Hematopoietic multipotent progenitor cell treated with erythropoietin and hydrocortisone succinate and interleukin-3 and kit ligand, for 6 days (in vitro differentiated cells): ENCODE data around the gene MAGEB6B.
"Not testable (repeated sequence)": the region's sequence is repeated elsewhere in the genome, so short reads cannot be mapped to it uniquely, and the experiment has no call there.

Experiments used
- DNase-seq: peaks from one replicate; pipeline ENCODE4 v3.0.0-alpha.2; 2015

MAGEB6B gene, protein sequence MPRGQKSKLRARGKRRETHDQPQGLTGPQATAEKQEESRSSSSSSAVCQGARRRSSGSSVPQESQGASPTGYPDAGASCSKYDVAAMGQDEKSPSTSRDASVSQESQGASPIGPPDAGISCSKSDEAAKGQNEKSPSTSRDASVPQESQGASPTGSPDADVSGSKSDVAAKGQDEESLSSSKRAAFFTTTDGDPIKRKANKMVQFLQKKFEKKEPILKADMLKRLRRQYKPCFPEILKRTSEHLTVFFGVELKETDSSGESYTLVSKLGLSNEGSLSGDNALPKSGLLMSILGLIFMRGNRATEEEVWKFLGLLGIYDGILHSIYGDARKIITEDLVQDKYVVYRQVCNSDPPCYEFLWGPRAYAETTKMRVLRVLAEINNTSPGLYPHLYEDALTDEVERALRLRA

DNA sequence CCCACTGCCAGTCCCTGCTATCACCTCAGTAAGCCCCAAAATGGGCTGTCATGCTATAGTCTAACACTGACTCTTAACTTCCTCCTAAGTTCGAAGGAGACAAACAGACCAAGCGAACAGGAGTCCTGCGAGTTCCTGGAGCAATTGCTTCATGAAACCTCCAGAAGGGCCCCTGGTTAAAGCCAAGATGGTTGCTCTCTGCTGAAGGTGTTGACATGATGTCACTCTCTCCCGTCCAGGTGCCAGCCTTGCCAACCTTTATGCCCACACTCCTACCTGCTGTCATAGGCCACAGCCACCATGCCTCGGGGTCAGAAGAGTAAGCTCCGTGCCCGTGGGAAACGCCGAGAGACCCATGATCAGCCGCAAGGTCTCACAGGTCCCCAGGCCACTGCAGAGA, at the start of gene MAGEB6B:
TSS of gene MAGEB6B (plus strand) at position 301 of the 400 bp plus-strand sequence. CDS start at position 301, 0 bp downstream.
- no peak for DNase-seq

DNA sequence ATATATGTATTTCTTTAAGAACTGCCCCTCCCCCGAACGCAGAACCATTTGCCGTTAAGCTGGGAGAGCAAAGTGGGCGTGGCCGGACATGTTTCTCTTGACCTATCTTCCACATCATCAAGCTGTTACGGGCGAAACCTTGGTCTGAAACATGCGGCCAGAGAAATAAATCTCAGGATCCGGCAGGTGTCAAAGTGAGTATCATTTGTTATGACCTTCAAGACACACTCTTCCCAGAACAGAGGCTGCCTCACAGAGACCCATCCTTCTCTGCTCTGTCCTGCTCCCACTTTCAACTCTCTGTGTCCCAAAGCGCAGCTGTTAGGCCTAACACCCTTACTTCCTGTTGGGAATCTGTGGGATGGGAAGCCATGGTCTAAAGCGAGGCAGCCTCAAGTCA, 22.1 kb upstream of the MAGEB6B start, which contains the start of gene MAGEB18:
TSS of gene MAGEB18 (plus strand) at position 70 of the 400 bp plus-strand sequence. CDS start 643 bp downstream, outside the sequence.
- DNase-seq, result no peak

DNA sequence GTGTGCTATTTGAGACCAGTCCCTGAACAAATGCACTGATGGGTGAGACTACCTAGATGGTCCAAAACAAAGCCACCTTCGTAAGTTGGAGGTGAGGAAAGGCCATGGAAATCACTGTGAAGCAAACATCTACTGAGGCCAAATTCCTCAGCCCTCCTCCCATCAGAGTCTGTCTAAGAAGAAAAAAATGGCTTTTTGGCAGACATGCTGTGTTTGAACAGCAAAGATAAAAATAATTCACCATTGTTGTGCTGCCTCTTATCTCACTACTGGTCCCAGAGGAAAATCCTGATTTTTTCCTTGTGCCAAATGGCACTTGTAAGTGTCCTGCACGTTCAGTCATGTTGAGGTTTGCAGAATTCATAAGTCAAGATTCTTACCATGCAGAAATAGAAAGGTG, 14.4 kb upstream of the MAGEB6B start:
- no peak for DNase-seq

DNA sequence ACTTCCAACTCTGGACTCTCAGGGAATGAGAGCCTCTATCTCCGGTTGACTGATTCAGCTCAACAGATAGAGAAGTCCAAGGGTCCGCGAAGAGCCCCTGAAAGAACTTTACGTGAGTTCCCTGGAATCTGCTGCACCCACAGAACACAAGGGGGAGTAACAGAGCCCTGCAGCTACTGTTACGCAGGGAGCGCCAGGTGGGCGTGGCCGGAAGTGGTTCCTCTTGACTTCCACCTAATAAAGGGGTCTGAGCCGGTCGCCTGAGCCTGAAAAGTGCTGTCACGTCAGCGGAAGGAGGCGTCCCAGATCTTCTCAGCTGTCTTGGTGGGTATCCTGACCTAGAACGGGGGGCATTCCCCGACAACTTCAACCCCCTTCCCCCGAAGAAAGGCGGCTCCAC, 31.8 kb downstream of the MAGEB6B start, which contains the start of gene MAGEB6:
TSS of gene MAGEB6 (plus strand) at position 237 of the 400 bp plus-strand sequence. CDS start 1,407 bp downstream, outside the sequence.
- DNase-seq, result no peak

DNA sequence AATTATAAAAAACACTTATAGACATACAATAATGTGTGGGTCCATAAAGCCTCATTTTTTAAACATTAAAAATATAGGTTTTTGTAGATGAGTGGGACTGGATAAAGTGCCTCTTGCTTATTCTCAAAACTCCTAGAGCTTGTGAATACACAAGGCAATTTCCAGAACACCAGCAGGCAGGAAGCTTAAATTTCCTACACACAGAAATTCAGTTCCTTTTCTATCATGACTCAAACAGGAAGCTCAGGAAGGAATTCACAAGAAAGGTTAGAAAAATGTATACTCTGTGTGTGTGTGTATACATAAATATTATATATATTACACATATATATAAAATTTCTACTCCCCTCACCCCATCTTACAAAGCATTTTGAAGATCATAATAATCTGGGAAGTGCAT, 43.2 kb downstream of the MAGEB6B start:
- no peak for DNase-seq

DNA sequence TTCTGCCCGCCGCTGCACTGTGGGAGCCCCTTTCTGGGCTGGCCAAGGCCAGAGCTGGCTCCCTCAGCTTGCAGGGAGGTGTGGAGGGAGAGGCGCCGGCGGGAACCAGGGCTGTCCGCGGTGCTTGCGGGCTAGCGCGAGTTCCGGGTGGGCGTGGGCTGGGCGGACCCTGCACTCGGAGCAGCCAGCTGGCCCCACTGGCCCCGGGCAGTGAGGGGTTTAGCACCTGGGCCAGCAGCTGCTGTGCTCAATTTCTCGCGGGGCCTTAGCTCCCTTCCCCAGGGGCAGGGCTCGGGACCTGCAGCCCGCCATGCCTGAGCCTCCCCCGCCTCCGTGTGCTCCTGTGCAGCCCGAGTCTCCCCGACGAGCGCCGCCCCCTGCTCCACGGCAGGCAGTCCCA, 44.3 kb downstream of the MAGEB6B start:
- not testable (repeated sequence) for DNase-seq

DNA sequence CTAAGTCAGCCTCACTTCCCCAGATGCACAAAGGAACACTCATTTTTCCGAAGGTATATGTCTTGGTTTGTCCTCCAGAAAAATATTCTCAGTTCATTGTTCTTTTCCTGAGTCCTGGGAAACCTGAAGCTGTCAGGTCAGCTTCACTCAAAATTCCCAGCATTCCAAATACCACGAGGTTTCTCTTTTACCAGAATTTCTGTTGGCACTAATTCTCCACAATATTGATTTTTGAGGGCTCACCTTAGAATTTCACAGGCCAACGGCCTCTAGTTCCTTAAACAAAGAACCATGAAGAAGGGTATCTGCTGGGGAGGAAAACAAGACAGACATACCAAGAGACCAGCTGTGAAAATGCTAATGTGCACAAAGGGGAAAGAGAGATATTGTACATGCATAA, 47.6 kb downstream of the MAGEB6B start:
- DNase-seq, result no peak
